Glomerular endothelial cell (primary cell): ENCODE data around the gene MYPOP. TPM values are rescaled to one million over a fixed set of nuclear protein-coding genes. Genes with fewer than 3 reads are reported as not detected.

Source experiments
- DNase-seq: peaks from one replicate; pipeline ENCODE4 v3.0.0-alpha.2; 2011; ENCODE audit warnings: low read depth, low spot score; ENCODE audit errors: extremely low read depth
- total RNA-seq: library from RNA; depleted of rRNA; stranded (reverse); fragments of >200 nt; gene quantifications from 2 replicates; pipeline ENCODE4 v1.2.3, GENCODE V29; 2015

The MYPOP gene
- total RNA-seq, 1 donor from 2014 or later: 7.4 TPM

GRCh38 chr19:45864629-45865082 lies 37.8 kb downstream of the MYPOP start:
- no peak for DNase-seq

GRCh38 chr19:45863840-45864628 lies 38.4 kb downstream of the MYPOP start, which contains the start of gene FOXA3:
FOXA3 (plus strand) TSS chr19:45864326; CDS start chr19:45864457, 131 bp downstream.
- DNase-seq: no peak

- DNase-seq: no peak
Measured at GRCh38 chr19:45863335-45863839, 39.0 kb downstream of the MYPOP start.

GRCh38 chr19:45862564-45863334 lies 39.7 kb downstream of the MYPOP start, which contains the start of gene SYMPK:
SYMPK (minus strand) TSS chr19:45863147; CDS start chr19:45854495, 8,652 bp downstream.
- DNase-seq: peak; percentile 85

GRCh38 chr19:45862271-45862563 lies 40.2 kb downstream of the MYPOP start:
- DNase-seq: no peak

- DNase-seq: no peak
Measured at GRCh38 chr19:45860359-45861259, 41.8 kb downstream of the MYPOP start.

- no peak for DNase-seq
Measured at GRCh38 chr19:45854167-45854778, 48.1 kb downstream of the MYPOP start.

GRCh38 chr19:45852983-45853382 lies 49.4 kb downstream of the MYPOP start:
- no peak for DNase-seq

GRCh38 chr19:45852145-45852750 lies 50.2 kb downstream of the MYPOP start:
- no peak for DNase-seq

GRCh38 chr19:45848922-45849321 lies 53.5 kb downstream of the MYPOP start:
- no peak for DNase-seq

GRCh38 chr19:45847663-45848062 lies 54.8 kb downstream of the MYPOP start:
- no peak for DNase-seq

- no peak for DNase-seq
Measured at GRCh38 chr19:45842198-45842597, 60.2 kb downstream of the MYPOP start.

Other genes starting within 250 kb of the MYPOP start
- gene GIPR, start 234.4 kb downstream of the MYPOP start, total RNA-seq: 0.76 TPM in 1 of 2 replicates, not detected in the other
- gene SNRPD2, start 210.7 kb downstream of the MYPOP start, total RNA-seq: 221 and 278 TPM in 2 replicates
- gene QPCTL, start 209.9 kb downstream of the MYPOP start, total RNA-seq: 17.4 and 25.0 TPM in 2 replicates
- gene FBXO46, start 171.7 kb downstream of the MYPOP start, total RNA-seq: 12.3 and 18.6 TPM in 2 replicates
- gene MEIOSIN, start 169.2 kb downstream of the MYPOP start, total RNA-seq: not detected in 2 replicates
- gene SIX5, start 133.4 kb downstream of the MYPOP start, total RNA-seq: 9.9 and 15.5 TPM in 2 replicates
- 23.4 and 40.2 TPM in 2 replicates for gene DMPK, start 120.1 kb downstream of the MYPOP start, total RNA-seq
- gene DMWD, start 109.8 kb downstream of the MYPOP start, total RNA-seq: 51.2 and 62.6 TPM in 2 replicates
- gene RSPH6A, start 87.3 kb downstream of the MYPOP start, total RNA-seq: not detected in 2 replicates
- 58.0 and 58.2 TPM in 2 replicates for gene SYMPK, start 39.5 kb downstream of the MYPOP start, total RNA-seq
- not detected in 2 replicates for gene FOXA3, start 38.3 kb downstream of the MYPOP start, total RNA-seq
- 27.1 and 32.3 TPM in 2 replicates for gene IRF2BP1, start 16.5 kb downstream of the MYPOP start, total RNA-seq
- not detected in 2 replicates for gene NANOS2, start 12.2 kb upstream of the MYPOP start, total RNA-seq
- 11.8 and 23.2 TPM in 2 replicates for gene NOVA2, start 71.3 kb upstream of the MYPOP start, total RNA-seq
- 11.8 and 12.0 TPM in 2 replicates for gene CCDC61, start 92.9 kb upstream of the MYPOP start, total RNA-seq
- gene PGLYRP1, start 120.4 kb upstream of the MYPOP start, total RNA-seq: not detected in 2 replicates
- not detected in 2 replicates for gene IGFL4, start 138.4 kb upstream of the MYPOP start, total RNA-seq
- gene IGFL3, start 222.1 kb upstream of the MYPOP start, total RNA-seq: not detected in 2 replicates
- not detected in 2 replicates for gene IGFL2, start 245.6 kb upstream of the MYPOP start, total RNA-seq